ENCODE data around the gene PHETA2. TPM values are rescaled to one million over a fixed set of nuclear protein-coding genes. Genes with fewer than 3 reads are reported as not detected.

PHETA2 gene
- total and polyA plus RNA-seq, 2 of the 13 experiments (the other 11 are each of a cell fraction or from before 2014, with no cell fraction given): 0.07 TPM; not detected in 1

- TF ChIP-seq GRHL1 (CRISPR knock-in tag; conservative IDR thresholded peaks at IDR 0.05): no peak
- no peak for TF ChIP-seq ZNF615 (CRISPR knock-in tag; IDR thresholded peaks at IDR 0.05; ENCODE audit: borderline replicate concordance)
- TF ChIP-seq DNMT3B (CRISPR knock-in tag; conservative IDR thresholded peaks at IDR 0.05): peak; percentile 85; the same call in 1 of the 2 replicates
- TF ChIP-seq, protein P1, sequence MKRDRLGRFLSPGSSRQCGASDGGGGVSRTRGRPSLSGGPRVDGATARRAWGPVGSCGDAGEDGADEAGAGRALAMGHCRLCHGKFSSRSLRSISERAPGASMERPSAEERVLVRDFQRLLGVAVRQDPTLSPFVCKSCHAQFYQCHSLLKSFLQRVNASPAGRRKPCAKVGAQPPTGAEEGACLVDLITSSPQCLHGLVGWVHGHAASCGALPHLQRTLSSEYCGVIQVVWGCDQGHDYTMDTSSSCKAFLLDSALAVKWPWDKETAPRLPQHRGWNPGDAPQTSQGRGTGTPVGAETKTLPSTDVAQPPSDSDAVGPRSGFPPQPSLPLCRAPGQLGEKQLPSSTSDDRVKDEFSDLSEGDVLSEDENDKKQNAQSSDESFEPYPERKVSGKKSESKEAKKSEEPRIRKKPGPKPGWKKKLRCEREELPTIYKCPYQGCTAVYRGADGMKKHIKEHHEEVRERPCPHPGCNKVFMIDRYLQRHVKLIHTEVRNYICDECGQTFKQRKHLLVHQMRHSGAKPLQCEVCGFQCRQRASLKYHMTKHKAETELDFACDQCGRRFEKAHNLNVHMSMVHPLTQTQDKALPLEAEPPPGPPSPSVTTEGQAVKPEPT (CRISPR knock-in tag; IDR thresholded peaks at IDR 0.05; ENCODE audit: low read depth): no peak; the same call in none of the 2 replicates
- TF ChIP-seq ZNF7 (CRISPR knock-in tag; IDR thresholded peaks at IDR 0.05): no peak
- TF ChIP-seq ZNF354B (CRISPR knock-in tag; IDR thresholded peaks at IDR 0.05): no peak
- TF ChIP-seq, protein P2, sequence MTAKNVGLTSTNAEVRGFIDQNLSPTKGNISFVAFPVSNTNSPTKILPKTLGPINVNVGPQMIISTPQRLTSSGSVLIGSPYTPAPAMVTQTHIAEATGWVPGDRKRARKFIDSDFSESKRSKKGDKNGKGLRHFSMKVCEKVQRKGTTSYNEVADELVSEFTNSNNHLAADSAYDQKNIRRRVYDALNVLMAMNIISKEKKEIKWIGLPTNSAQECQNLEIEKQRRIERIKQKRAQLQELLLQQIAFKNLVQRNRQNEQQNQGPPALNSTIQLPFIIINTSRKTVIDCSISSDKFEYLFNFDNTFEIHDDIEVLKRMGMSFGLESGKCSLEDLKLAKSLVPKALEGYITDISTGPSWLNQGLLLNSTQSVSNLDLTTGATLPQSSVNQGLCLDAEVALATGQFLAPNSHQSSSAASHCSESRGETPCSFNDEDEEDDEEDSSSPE (CRISPR knock-in tag; IDR thresholded peaks at IDR 0.05): peak; percentile 93
- TF ChIP-seq, protein P3, sequence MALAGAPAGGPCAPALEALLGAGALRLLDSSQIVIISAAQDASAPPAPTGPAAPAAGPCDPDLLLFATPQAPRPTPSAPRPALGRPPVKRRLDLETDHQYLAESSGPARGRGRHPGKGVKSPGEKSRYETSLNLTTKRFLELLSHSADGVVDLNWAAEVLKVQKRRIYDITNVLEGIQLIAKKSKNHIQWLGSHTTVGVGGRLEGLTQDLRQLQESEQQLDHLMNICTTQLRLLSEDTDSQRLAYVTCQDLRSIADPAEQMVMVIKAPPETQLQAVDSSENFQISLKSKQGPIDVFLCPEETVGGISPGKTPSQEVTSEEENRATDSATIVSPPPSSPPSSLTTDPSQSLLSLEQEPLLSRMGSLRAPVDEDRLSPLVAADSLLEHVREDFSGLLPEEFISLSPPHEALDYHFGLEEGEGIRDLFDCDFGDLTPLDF (CRISPR knock-in tag; IDR thresholded peaks at IDR 0.05): peak; percentile 62
- peak; percentile 96 for TF ChIP-seq BORCS8-MEF2B (CRISPR knock-in tag; IDR thresholded peaks at IDR 0.05)
- TF ChIP-seq, protein P4, sequence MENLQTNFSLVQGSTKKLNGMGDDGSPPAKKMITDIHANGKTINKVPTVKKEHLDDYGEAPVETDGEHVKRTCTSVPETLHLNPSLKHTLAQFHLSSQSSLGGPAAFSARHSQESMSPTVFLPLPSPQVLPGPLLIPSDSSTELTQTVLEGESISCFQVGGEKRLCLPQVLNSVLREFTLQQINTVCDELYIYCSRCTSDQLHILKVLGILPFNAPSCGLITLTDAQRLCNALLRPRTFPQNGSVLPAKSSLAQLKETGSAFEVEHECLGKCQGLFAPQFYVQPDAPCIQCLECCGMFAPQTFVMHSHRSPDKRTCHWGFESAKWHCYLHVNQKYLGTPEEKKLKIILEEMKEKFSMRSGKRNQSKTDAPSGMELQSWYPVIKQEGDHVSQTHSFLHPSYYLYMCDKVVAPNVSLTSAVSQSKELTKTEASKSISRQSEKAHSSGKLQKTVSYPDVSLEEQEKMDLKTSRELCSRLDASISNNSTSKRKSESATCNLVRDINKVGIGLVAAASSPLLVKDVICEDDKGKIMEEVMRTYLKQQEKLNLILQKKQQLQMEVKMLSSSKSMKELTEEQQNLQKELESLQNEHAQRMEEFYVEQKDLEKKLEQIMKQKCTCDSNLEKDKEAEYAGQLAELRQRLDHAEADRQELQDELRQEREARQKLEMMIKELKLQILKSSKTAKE (CRISPR knock-in tag; IDR thresholded peaks at IDR 0.05; ENCODE audit: borderline replicate concordance): peak; percentile 44; the same call in 1 of the 2 replicates
- TF ChIP-seq SRSF1 (optimal IDR thresholded peaks at IDR 0.05; ENCODE audit: low read depth, low read length): peak; percentile 27
- peak; percentile 77 for TF ChIP-seq HNRNPLL (IDR thresholded peaks at IDR 0.05; ENCODE audit: low read depth, low read length, poor library complexity, severe bottlenecking)
- peak; percentile 66 for TF ChIP-seq CBX1 (IDR thresholded peaks at IDR 0.05; ENCODE audit: low read depth)
- no peak; the same call in 1 of the 2 replicates for TF ChIP-seq ZKSCAN5 (CRISPR knock-in tag; IDR thresholded peaks at IDR 0.05)
- TF ChIP-seq ZNF614 (CRISPR knock-in tag; IDR thresholded peaks at IDR 0.05; ENCODE audit: borderline replicate concordance): peak; percentile 81; the same call in 1 of the 2 replicates
- TF ChIP-seq ZBTB8A (CRISPR knock-in tag; IDR thresholded peaks at IDR 0.05; ENCODE audit: borderline replicate concordance, low read depth): no peak
- no peak for TF ChIP-seq NFE2L1 (CRISPR knock-in tag; IDR thresholded peaks at IDR 0.05; ENCODE audit: borderline replicate concordance)
- no peak for TF ChIP-seq ZNF737 (CRISPR knock-in tag; IDR thresholded peaks at IDR 0.05; ENCODE audit: borderline replicate concordance)
- TF ChIP-seq ZNF790 (CRISPR knock-in tag; IDR thresholded peaks at IDR 0.05; ENCODE audit: borderline replicate concordance): no peak; the same call in 1 of the 2 replicates
- TF ChIP-seq GTF2F1 (IDR thresholded peaks at IDR 0.05; ENCODE audit: low read length): no peak
These were observed 3.3 kb upstream of the PHETA2 start, which contains the start of gene NAGA (continued) for GRCh38 chr22:42070517-42071422.
